SU-DHL-6 (cell line): ENCODE data around the gene BRS3.

Experiments
- H2AFZ ChIP-seq: fragments of 200-600 bp; sonication (generic); 2 replicates; pipeline ENCODE4 v1.6.1; 2014; ENCODE audit warnings: low read depth, mild to moderate bottlenecking, moderate library complexity, mixed read lengths, antibody characterized with exemption, low read length; ENCODE audit not compliant: severe bottlenecking
- H3F3A ChIP-seq: fragments of 200-600 bp; shearing (Covaris generic); 2 replicates; pipeline ENCODE4 v1.6.0; 2016; ENCODE audit warnings: antibody characterized with exemption, mild to moderate bottlenecking; ENCODE audit not compliant: insufficient read depth
- H3K27ac ChIP-seq: fragments of 200-600 bp; sonication (generic); 2 replicates; pipeline ENCODE4 v1.5.1; 2016; ENCODE audit warnings: low read depth, mild to moderate bottlenecking, low read length, moderate library complexity, mixed read lengths
- H3K27me3 ChIP-seq: fragments of 200-600 bp; sonication (generic), shearing (Covaris generic); 2 replicates; pipeline ENCODE4 v1.6.0; 2014; ENCODE audit warnings: mild to moderate bottlenecking, low read length
- H3K36me3 ChIP-seq: fragments of 200-600 bp; sonication (generic); 2 replicates; pipeline ENCODE4 v1.6.1; 2014; ENCODE audit warnings: mild to moderate bottlenecking, low read length, mixed read lengths
- H3K4me2 ChIP-seq: fragments of 300-600, 200-600 bp; shearing (Covaris generic), sonication (generic); 2 replicates; pipeline ENCODE4 v1.6.0; 2014; ENCODE audit warnings: low read length, low read depth, mild to moderate bottlenecking; ENCODE audit not compliant: poor library complexity, severe bottlenecking
- H3K4me3 ChIP-seq: fragments of 200-600 bp; sonication (generic); 2 replicates; pipeline ENCODE4 v1.5.1; 2014; ENCODE audit warnings: antibody characterized with exemption, low read length, mild to moderate bottlenecking, mixed read lengths; ENCODE audit not compliant: insufficient read depth, poor library complexity, severe bottlenecking
- H3K79me2 ChIP-seq: fragments of 200-600 bp; sonication (generic); 2 replicates; pipeline ENCODE4 v1.6.1; 2014; ENCODE audit warnings: mild to moderate bottlenecking, low read length, moderate library complexity; ENCODE audit not compliant: insufficient read depth
- H3K9ac ChIP-seq: fragments of 200-600 bp; sonication (generic); 2 replicates; pipeline ENCODE4 v1.7.0; 2014; ENCODE audit warnings: mild to moderate bottlenecking, low read length
- H3K9me2 ChIP-seq: fragments of 200-600 bp; sonication (generic); replicated peaks from 2 replicates; pipeline ENCODE4 v1.6.1; 2014; ENCODE audit warnings: low read length; ENCODE audit not compliant: insufficient read depth
- H3K9me3 ChIP-seq: fragments of 200-600 bp; sonication (generic); 2 replicates; pipeline ENCODE4 v1.6.1; 2014; ENCODE audit warnings: low read length, mixed read lengths; ENCODE audit not compliant: insufficient read depth
- H4K20me1 ChIP-seq: fragments of 200-600 bp; sonication (generic); 2 replicates; pipeline ENCODE4 v1.6.1; 2014; ENCODE audit warnings: low read depth, mild to moderate bottlenecking, antibody characterized with exemption, low read length, moderate library complexity, mixed read lengths
- CTCF ChIP-seq: fragments of 200-600 bp; sonication (generic); IDR thresholded peaks from one replicate; pipeline ENCODE4 v1.5.1; 2017; ENCODE audit warnings: antibody characterized with exemption, mild to moderate bottlenecking, low read length, moderate library complexity; ENCODE audit not compliant: insufficient read depth, poor library complexity, severe bottlenecking
- EZH2phosphoT487 ChIP-seq: fragments of 200-600 bp; sonication (generic), shearing (Covaris generic); conservative IDR thresholded peaks from 2 replicates; pipeline ENCODE4 v1.6.1; 2018; ENCODE audit warnings: mild to moderate bottlenecking, antibody characterized with exemption, low read length, moderate library complexity, mixed read lengths

The BRS3 gene

GRCh38 chrX:136495043-136495442 lies 7.3 kb downstream of the BRS3 start:
- no peak for TF ChIP-seq EZH2phosphoT487
- no peak for TF ChIP-seq CTCF
- H3K27me3 ChIP-seq = no peaks in the 10 kb centered on the region
- no peaks in the 10 kb centered on the region for H3K9me3 ChIP-seq
- H4K20me1 ChIP-seq = no peaks in the 10 kb centered on the region
- H3K27ac ChIP-seq = no peak overlapping the region
- no peaks in the 10 kb centered on the region for H3K9me2 ChIP-seq
- no peak overlapping the region for H3K4me3 ChIP-seq
- no peak overlapping the region for H3K9ac ChIP-seq
- H3F3A ChIP-seq = no peaks in the 10 kb centered on the region
- H2AFZ ChIP-seq = no peak overlapping the region
- H3K79me2 ChIP-seq = peaks cover 22% of the 10 kb centered on the region
- H3K36me3 ChIP-seq = no peaks in the 10 kb centered on the region
- H3K4me2 ChIP-seq = no peak overlapping the region

GRCh38 chrX:136496186-136496763 lies 8.5 kb downstream of the BRS3 start:
- H3K9me2 ChIP-seq = no peaks in the 10 kb centered on the region
- H3K79me2 ChIP-seq = peaks cover 22% of the 10 kb centered on the region
- peak overlapping the region; percentile 96 for H3K4me2 ChIP-seq
- peak overlapping the region; percentile 78 for H3K27ac ChIP-seq
- H3F3A ChIP-seq = no peaks in the 10 kb centered on the region
- H3K36me3 ChIP-seq = peaks cover 10% of the 10 kb centered on the region; the same call in 1 of the 2 replicates
- H3K9me3 ChIP-seq = no peaks in the 10 kb centered on the region
- no peaks in the 10 kb centered on the region for H3K27me3 ChIP-seq
- peak overlapping the region; percentile 73 for H3K9ac ChIP-seq
- TF ChIP-seq CTCF = no peak
- TF ChIP-seq EZH2phosphoT487 = no peak
- H4K20me1 ChIP-seq = no peaks in the 10 kb centered on the region
- H2AFZ ChIP-seq = peak overlapping the region; percentile 90
- peak overlapping the region; percentile 72 for H3K4me3 ChIP-seq

- H3K27ac ChIP-seq = peak overlapping the region; percentile 78
- no peaks in the 10 kb centered on the region for H3F3A ChIP-seq
These were observed 9.2 kb downstream of the BRS3 start for GRCh38 chrX:136496764-136497555.

More at GRCh38 chrX:136496764-136497555, 9.2 kb downstream of the BRS3 start:
- peak overlapping the region; percentile 73 for H3K9ac ChIP-seq
- peak overlapping the region; percentile 90 for H2AFZ ChIP-seq
- peaks cover 10% of the 10 kb centered on the region; the same call in 1 of the 2 replicates for H3K36me3 ChIP-seq
- peak overlapping the region; percentile 96 for H3K4me2 ChIP-seq
- H3K9me3 ChIP-seq = no peaks in the 10 kb centered on the region
- no peaks in the 10 kb centered on the region for H3K27me3 ChIP-seq
- TF ChIP-seq EZH2phosphoT487 = no peak
- no peak for TF ChIP-seq CTCF
- no peaks in the 10 kb centered on the region for H4K20me1 ChIP-seq
- peaks cover 22% of the 10 kb centered on the region for H3K79me2 ChIP-seq
- no peaks in the 10 kb centered on the region for H3K9me2 ChIP-seq
- H3K4me3 ChIP-seq = peak overlapping the region; percentile 72
